HL-60 (cell line): ENCODE data around the gene RAB31.
A peak's percentile ranks its signal among the peaks of the same experiment; 100 is the strongest.

Source experiments
- DNase-seq, 2 experiments: peaks; one replicate each; pipeline ENCODE4 v3.0.0-alpha.2; 2010 to 2020; ENCODE audit warnings: low read depth in 1 of 2, low spot score in 1 of 2
- H3K27ac ChIP-seq: fragments of 250-450 bp; sonication (Bioruptor Pico); replicated peaks from 2 replicates; pipeline ENCODE4 v1.5.1; 2020; ENCODE audit warnings: mild to moderate bottlenecking, moderate library complexity
- H3K27me3 ChIP-seq: fragments of 250-450 bp; sonication (Bioruptor Pico); 2 replicates; pipeline ENCODE4 v1.5.1; 2021; ENCODE audit warnings: mild to moderate bottlenecking, moderate library complexity; ENCODE audit not compliant: insufficient read depth, poor library complexity, severe bottlenecking
- H3K4me3 ChIP-seq: replicated peaks from 2 replicates; pipeline ENCODE4 v1.5.1; 2011; ENCODE audit warnings: mild to moderate bottlenecking, control low read depth, low read length; ENCODE audit not compliant: insufficient read depth
- GABPA ChIP-seq: IDR thresholded peaks from 2 replicates; pipeline ENCODE4 v1.6.1; 2012; ENCODE audit warnings: low read depth
- POLR2AphosphoS5 ChIP-seq: IDR thresholded peaks from 2 replicates; pipeline ENCODE4 v1.6.1; 2012; ENCODE audit warnings: low read depth
- SPI1 ChIP-seq: IDR thresholded peaks from 2 replicates; pipeline ENCODE4 v1.6.1; 2012; ENCODE audit warnings: low read depth, mild to moderate bottlenecking, borderline replicate concordance
- TF ChIP-seq, protein P1 (sequence below): IDR thresholded peaks from 2 replicates; pipeline ENCODE4 v1.6.1; 2012; ENCODE audit warnings: low read depth; ENCODE audit not compliant: insufficient replicate concordance
- TF ChIP-seq, protein P2 (sequence below): IDR thresholded peaks from one replicate; pipeline ENCODE4 v1.5.1; 2011; ENCODE audit warnings: low read length, control low read depth, inconsistent platforms; ENCODE audit not compliant: insufficient read depth

The RAB31 gene

DNA sequence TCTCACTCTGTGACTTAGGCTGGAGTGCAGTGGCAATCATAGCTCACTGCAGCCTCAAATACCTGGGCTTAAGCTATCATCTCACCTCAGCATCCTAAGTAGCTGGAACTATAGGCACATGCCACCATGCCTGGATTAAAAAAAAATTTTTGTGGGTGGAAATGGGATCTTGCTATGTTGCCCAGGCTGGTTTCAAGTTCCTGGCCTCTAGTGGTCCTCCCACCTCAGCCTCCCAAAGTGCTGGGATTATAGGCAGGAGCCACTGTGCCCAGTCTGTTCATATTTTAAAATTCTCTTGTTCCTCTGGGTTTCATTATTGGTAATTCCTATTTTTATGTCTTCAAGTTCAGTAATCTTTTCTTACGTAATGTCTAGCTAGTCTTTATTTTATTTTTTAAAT is 25.5 kb upstream of the RAB31 start:
- no peak for DNase-seq
- no peaks in the 10 kb centered on the region for H3K27me3 ChIP-seq
- no peak for TF ChIP-seq POLR2AphosphoS5
- TF ChIP-seq, protein P1, sequence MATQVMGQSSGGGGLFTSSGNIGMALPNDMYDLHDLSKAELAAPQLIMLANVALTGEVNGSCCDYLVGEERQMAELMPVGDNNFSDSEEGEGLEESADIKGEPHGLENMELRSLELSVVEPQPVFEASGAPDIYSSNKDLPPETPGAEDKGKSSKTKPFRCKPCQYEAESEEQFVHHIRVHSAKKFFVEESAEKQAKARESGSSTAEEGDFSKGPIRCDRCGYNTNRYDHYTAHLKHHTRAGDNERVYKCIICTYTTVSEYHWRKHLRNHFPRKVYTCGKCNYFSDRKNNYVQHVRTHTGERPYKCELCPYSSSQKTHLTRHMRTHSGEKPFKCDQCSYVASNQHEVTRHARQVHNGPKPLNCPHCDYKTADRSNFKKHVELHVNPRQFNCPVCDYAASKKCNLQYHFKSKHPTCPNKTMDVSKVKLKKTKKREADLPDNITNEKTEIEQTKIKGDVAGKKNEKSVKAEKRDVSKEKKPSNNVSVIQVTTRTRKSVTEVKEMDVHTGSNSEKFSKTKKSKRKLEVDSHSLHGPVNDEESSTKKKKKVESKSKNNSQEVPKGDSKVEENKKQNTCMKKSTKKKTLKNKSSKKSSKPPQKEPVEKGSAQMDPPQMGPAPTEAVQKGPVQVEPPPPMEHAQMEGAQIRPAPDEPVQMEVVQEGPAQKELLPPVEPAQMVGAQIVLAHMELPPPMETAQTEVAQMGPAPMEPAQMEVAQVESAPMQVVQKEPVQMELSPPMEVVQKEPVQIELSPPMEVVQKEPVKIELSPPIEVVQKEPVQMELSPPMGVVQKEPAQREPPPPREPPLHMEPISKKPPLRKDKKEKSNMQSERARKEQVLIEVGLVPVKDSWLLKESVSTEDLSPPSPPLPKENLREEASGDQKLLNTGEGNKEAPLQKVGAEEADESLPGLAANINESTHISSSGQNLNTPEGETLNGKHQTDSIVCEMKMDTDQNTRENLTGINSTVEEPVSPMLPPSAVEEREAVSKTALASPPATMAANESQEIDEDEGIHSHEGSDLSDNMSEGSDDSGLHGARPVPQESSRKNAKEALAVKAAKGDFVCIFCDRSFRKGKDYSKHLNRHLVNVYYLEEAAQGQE, result no peak
- TF ChIP-seq, protein P2, sequence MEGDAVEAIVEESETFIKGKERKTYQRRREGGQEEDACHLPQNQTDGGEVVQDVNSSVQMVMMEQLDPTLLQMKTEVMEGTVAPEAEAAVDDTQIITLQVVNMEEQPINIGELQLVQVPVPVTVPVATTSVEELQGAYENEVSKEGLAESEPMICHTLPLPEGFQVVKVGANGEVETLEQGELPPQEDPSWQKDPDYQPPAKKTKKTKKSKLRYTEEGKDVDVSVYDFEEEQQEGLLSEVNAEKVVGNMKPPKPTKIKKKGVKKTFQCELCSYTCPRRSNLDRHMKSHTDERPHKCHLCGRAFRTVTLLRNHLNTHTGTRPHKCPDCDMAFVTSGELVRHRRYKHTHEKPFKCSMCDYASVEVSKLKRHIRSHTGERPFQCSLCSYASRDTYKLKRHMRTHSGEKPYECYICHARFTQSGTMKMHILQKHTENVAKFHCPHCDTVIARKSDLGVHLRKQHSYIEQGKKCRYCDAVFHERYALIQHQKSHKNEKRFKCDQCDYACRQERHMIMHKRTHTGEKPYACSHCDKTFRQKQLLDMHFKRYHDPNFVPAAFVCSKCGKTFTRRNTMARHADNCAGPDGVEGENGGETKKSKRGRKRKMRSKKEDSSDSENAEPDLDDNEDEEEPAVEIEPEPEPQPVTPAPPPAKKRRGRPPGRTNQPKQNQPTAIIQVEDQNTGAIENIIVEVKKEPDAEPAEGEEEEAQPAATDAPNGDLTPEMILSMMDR, result no peak
- no peak for TF ChIP-seq SPI1
- no peak for TF ChIP-seq GABPA
- no peak overlapping the region for H3K27ac ChIP-seq
- H3K4me3 ChIP-seq, result no peak overlapping the region

DNA sequence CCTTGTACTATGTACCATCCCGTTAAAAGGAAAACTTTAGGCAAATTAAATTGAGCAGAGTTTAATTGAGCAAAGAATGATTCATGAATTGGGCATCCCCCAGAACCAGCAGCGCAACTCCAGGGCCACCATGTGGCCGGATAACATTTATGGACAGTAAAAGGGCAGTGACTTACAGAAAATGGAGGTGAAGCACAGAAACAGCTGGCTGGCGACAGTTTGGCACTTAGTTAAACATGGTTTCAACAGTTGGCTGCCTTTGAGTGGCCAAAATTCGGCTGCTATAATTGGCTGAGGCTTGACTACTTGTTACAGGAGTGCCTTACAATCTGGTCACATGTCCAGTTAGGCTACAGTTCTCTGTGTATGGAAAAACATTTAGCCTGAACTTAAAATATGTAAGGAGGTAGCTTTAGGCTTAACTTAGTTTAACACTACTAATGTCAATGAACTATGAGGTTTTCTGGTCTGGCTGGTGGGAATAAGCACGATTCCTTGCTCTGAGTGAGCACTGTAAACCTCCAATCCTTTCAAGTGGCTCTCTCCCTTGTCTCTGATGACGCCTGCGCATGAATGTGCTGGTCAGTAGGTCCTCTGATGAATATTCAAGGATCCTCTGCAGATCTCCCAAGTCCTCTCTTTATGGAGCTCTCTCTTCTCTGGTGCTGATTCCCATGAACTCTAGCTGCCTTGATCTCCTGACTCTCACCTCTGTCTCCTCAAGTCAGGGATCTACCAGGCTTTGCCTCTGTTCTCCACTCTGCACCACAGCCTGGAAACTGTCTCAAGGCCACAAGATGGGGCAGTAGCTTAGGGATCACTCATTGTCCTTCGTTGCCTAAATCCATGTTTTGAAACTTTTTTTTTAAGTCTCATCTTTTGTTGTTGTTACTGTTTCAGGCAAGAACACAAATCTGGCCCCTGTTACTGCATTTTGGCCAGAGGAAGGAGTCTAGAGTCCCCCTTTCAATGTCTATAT is 24.4 kb upstream of the RAB31 start:
- peak in 1 of 2 experiments; percentile 79 for DNase-seq
- TF ChIP-seq POLR2AphosphoS5, result no peak; the same call in 1 of the 2 replicates
- TF ChIP-seq, protein P1, result peak; percentile 21
- no peak for TF ChIP-seq SPI1
- no peak for TF ChIP-seq GABPA
- TF ChIP-seq, protein P2, result peak; percentile 54
- Histone ChIP-seq H3K27ac (peak overlapping the region; percentile 78), H3K27me3 (no peaks in the 10 kb centered on the region), H3K4me3 (no peak overlapping the region)

DNA sequence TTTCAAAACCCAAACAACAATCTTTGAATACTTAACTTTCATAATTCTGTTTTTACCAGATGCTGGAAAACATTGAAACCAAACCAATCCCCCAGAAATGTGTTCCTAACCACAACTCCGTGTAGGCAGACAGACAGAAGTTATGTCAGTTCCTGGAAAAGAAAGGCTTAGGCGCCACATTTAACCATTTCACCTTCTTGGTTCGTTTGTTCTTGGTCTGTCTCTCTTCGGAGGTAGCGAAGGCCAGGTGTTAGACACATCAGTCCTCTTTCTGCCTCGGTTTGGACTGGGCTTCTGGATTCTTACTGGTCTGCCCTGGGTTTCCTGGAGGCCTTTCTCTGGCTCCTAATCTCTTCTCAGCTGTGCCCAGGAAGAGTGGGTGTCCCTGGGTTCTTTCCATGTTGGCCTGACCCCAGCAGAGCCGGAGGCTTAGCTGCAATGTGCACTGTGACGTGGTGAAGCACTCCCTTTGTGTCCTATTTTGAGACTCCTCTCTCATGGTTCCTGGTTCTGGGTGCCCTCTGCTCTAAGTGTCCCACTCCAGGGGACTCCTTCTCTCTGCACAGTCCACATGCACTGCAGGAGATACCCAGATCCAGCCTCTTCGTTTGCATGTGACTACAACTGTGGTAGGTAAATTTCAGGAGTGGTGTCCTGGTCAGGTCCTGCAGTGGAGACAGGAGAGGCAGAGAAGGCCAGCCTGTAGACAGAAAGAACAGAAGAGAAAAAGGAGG is 23.1 kb upstream of the RAB31 start:
- Histone ChIP-seq H3K27ac (peak overlapping the region; percentile 78), H3K27me3 (no peaks in the 10 kb centered on the region), H3K4me3 (no peak overlapping the region)
- TF ChIP-seq SPI1 (no peak), POLR2AphosphoS5 (no peak; the same call in 1 of the 2 replicates), GABPA (0 out of 2 replicates have a peak, but pooled peaks have one; percentile 4)
- TF ChIP-seq, protein P1, result no peak
- TF ChIP-seq, protein P2, result no peak
- DNase-seq, result peak in 1 of 2 experiments; percentile 54
